Activated naive CD4-positive, alpha-beta T cell treated with anti-CD3 and anti-CD28 coated beads, Interleukin-2, amount 50 U/mL, for 16 hours (primary cell): Measurements from ENCODE around the gene TRIP12.
"Not testable (repeated sequence)": the region's sequence is repeated elsewhere in the genome, so short reads cannot be mapped to it uniquely, and the experiment has no call there.

Source experiments
- DNase-seq: peaks from one replicate; pipeline ENCODE4 v3.0.0-alpha.2; 2020

The TRIP12 gene

DNA sequence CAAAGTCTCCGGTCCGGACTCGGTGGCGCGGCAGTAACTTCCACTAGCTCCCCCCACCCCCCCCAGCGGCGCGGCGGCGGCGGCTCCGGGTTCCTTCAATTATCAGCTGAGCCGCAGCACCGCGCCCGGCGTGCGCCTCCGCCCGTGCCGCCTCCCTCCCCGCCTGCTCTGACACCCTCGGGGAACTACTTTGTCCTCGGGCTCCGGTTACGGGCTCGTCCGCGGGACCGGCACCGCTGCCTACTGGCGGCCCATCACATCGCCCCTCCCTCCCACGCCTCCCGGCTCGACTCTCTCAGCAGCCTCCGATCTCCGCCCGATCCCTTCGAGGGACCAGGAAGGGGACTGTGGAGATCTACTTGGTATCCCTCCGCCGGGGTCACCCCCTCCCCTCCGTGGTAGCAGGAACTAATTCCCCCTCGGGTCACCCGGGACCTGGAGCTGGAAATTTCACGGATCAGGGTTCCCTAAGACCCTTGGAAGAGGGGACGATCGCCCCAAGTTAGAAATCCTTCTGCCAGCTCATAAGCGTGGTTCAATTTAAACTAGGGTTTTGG, at the start of gene TRIP12:
TSS of gene TRIP12 (minus strand) at position 118 of the 557 bp plus-strand sequence. CDS start 41,930 bp downstream, outside the sequence.
- peak; percentile 91 for DNase-seq

DNA sequence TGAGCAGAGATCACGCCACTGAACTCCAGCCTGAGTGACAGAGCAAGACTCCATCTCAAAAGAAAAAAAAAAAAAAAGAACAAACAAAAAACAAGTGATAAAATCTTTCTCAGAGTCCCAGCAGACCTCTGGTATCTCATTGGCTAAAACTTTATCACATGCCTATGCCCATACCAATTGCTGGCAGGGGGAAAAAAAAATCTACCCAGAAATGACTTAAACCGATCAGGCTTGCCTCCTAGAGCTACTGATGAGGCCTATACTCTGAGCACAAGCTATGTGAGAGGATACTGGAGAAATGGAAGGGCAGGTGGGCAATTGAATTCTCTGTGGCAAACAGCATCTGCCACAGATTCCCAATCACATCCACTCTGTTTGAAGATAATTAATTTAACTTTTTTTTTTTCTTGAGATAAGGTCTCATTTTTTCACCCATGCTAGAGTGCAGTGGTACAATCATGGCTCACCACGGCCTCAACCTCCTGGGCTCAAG, 49.5 kb upstream of the TRIP12 start:
- no peak for DNase-seq

GRCh38 chr2:229970406-229970805, 48.6 kb upstream of the TRIP12 start:
- no peak for DNase-seq

- no peak for DNase-seq
Observed at GRCh38 chr2:229969921-229970320, 48.1 kb upstream of the TRIP12 start.

DNA sequence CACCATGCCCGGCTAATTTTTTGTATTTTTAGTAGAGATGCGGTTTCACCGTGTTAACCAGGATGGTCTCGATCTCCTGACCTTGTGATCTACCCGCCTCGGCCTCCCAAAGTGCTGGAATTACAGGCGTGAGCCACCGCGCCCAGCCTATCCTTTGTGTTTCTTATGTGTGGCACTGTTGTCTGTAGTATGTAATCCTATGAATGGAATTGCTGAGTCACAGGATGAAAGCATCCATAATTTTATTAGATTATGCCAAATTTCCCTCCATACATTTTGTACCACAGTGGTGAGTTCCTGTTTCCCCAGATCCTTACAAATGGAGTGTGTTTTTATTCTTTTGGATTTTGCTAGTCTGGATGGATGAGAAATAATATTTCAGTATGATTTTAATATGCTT, 41.8 kb upstream of the TRIP12 start:
- not testable (repeated sequence) for DNase-seq

DNA sequence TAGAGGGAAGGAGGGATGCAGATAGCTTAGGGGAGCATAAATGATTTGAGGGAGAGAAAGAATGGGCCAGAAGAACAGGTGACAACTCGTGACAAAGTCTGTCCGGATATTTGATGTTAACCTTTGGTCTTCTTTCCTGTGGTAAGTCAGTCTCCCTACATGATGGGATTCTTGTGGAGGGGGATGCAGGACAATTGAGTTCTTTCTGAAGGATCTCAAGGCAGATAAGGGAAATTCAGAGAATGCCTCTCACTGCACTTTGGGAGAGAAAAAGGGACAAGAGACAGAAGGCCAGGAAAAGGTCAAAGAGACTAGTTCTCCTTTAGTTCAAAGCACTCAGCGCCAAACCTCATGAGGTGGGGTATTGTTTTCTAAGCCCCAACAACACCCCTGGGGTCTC, 34.7 kb upstream of the TRIP12 start:
- DNase-seq, result no peak

DNA sequence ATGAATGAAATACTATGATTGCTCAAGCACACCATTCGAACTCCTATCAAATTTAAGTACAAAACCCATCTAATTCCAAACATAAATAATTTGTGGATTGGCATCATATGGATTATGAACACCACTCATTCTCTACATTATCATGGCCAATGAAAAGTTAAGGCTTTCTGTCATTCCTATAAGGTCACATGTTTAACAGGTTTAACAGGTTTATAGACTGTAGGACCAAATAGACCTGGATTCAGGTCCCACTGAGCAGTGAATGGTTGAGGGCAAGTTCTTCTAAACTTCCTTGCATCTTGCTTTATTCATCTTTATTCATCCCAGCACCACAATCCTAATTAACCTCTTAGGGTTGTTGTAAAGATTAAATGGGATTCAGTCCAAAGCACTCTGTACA, 33.9 kb upstream of the TRIP12 start:
- no peak for DNase-seq

- DNase-seq, result no peak
Observed at GRCh38 chr2:229952256-229952835, 30.5 kb upstream of the TRIP12 start.

- DNase-seq, result no peak
Observed at GRCh38 chr2:229947544-229947943, 25.7 kb upstream of the TRIP12 start.

GRCh38 chr2:229945975-229946374, 24.2 kb upstream of the TRIP12 start:
- no peak for DNase-seq

- DNase-seq, result no peak
Observed at GRCh38 chr2:229943770-229944449, 22.1 kb upstream of the TRIP12 start.

DNA sequence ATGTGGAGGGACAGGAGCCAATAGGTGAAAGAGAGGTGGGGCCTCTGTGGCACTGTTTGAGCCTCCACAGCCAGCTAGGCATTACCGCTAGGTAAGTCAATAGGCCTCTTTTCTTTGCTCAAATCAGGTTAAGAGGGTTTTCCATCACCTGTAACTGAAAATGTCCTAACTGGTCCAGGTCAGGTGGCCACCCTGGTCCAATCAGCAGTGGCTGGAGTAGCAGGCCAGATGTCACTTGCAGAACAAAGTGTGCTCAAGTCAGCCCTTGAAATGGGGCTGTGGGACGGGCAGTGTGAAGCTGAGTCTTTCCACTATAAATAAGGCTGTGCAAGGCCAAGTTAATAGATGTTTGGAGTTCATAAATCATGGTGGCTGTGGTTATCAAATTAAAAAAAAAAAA, 21.4 kb upstream of the TRIP12 start:
- DNase-seq, result no peak

DNA sequence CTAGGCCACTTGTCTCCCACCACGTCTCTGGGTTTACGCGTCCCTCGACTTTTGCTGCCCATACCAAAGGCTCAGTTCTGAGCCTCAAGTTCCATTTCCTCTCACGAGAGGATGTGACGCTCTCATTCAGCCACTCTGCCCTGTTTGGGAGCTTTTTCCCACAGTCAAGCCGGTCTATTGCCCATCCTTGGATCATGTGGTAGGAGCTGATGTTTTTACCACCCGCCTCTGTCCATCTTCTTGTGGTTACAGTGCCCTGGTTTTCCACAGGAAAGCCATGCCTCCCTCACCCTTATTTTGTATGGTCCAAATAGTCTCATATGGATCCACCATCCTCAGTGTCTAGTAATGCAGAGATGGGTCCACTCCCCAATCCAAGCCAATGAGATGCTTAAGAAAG, 20.9 kb upstream of the TRIP12 start:
- DNase-seq, result no peak

GRCh38 chr2:229937537-229937936, 15.7 kb upstream of the TRIP12 start:
- no peak for DNase-seq

DNA sequence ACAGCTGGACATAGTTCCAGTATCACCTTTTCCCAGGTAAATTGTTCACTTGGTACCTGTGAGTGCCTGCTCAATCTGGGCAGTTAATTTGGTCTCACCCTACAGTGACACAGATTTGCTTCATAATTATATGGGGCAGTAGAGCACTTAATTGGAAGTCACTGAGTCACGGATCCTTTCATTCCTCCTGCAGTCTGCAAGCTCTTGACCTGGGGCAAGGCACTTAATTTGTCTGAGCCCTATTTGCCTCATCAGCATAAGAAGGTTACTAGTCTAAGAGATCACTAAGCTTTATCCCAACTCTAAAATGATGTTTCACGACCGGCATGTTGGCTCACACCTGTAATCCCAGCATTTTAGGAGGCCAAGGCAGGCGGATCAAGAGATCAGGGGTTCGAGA, 9.4 kb upstream of the TRIP12 start:
- no peak for DNase-seq

DNA sequence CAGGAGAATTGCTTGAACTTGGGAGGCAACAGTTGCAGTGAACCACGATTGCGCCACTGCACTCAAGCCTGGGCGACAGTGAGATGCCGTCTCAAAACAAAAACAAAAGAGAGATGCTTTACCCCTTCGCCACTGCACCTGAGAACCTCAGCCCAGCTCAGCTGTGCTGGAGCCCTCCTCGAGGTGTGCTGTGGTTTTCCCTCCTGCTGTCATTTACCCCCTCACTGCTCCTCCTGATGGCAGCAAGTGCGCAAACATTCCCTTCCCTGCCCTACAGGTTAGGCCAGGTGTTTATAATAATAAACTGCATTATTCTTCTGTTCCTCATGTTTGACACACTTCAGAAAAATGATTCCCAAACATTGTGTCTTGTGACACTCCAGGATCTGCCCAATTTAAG, 8.8 kb upstream of the TRIP12 start:
- DNase-seq, result no peak

DNA sequence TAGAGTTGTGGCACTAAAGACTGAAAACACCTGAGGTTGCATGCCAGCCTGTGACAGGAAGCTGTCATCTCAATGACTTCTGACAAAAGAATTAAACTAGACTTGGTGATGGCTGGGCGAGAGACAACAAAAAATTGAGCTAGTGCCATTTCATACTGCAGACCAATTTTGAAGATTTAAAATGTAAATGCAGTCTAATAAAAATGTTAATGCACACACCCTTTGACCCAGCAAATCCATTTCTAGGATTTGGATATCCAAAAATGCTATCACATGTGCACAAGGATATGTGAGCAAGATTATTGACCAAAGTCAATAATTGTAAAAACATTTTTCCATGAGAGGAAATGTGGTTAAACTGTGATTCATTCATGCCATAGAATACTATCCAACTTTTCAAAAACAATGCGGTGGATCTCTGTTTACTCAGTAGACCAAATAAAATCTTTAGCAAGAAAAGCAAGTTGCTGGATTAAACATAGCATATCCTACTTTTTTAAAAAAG, 6.1 kb upstream of the TRIP12 start:
- no peak for DNase-seq

GRCh38 chr2:229925201-229925600, 3.4 kb upstream of the TRIP12 start:
- DNase-seq, result no peak

DNA sequence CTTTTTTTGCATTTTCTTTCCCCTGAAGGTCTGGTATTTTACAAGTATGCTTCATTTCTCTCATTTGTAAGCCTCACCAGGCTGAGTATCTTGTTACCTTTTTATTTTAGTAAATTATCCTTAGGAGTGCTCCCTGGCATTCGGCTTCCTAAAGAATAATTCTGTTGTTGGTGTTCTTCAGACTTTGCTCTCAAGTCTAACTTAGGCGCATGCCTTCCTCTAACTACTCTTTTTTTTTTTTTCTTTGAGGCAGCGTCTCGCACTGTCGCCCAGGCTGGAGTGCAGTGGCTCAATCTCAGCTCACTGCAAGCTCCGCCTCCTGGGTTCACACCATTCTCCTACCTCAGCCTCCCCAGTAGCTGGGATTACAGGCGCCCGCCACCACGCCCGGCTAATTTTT, 2.7 kb upstream of the TRIP12 start:
- not testable (repeated sequence) for DNase-seq

- peak; percentile 90 for DNase-seq
Observed at GRCh38 chr2:229922449-229923386, 909 bp upstream of the TRIP12 start, which contains the start of gene FBXO36. Gene FBXO36 (plus strand): TSS chr2:229922503. CDS start chr2:229922514, 11 bp downstream.

- peak; percentile 59 for DNase-seq
Observed at GRCh38 chr2:229921101-229921891, 513 bp downstream of the TRIP12 start.
